Caco-2 (cell line): ENCODE results near the gene TNPO3. TPM values are rescaled to one million over a fixed set of nuclear protein-coding genes. Genes with fewer than 3 reads are reported as not detected.

ENCODE experiments used
- BruUV-seq: library from RNA; stranded (reverse); fragments of 400-500 nt; replicated peaks from 2 replicates; lab custom pipeline; 2021; lab: Mats Ljungman, UMichigan
- CTCF ChIA-PET: fragments of 300-600 bp; sonication (Branson Sonifier 250); formaldehyde crosslinking; loops from one replicate; lab custom pipeline; 2022; ENCODE audit warnings: antibody characterized with exemption; lab: Charles Lee
- POLR2A ChIA-PET: fragments of 300-600 bp; sonication (Branson Sonifier 250); formaldehyde crosslinking; loops from one replicate; lab custom pipeline; 2022; ENCODE audit warnings: antibody characterized with exemption; lab: Charles Lee
- DNase-seq, 2 experiments: peaks; one replicate each; pipeline versions ENCODE4 v3.0.0 to v3.0.0-alpha.2; 2020 to 2022
- H3K27me3 ChIP-seq: replicated peaks from 2 replicates; pipeline ENCODE4 v1.6.0; 2011; ENCODE audit warnings: low read length; ENCODE audit not compliant: control insufficient read depth, insufficient read depth
- H3K36me3 ChIP-seq: 2 replicates; pipeline ENCODE4 v1.5.1; 2011; ENCODE audit warnings: low read length; ENCODE audit not compliant: control insufficient read depth, insufficient read depth
- H3K4me1 ChIP-seq: fragments of 250-450 bp; sonication (Bioruptor Pico); 2 replicates; pipeline ENCODE4 v1.5.1; 2020; ENCODE audit warnings: mild to moderate bottlenecking
- H3K4me3 ChIP-seq: 2 replicates; pipeline ENCODE4 v1.5.1; 2011; ENCODE audit warnings: low read depth, mild to moderate bottlenecking, control low read depth, low read length
- H3K9me3 ChIP-seq: fragments of 250-450 bp; sonication (Bioruptor Pico); 2 replicates; pipeline ENCODE4 v1.5.1; 2020; ENCODE audit warnings: mild to moderate bottlenecking, moderate library complexity
- H3K27ac Mint-ChIP-seq: one replicate; pipeline ENCODE4 v1.8.0; 2022; ENCODE audit warnings: mixed read lengths; ENCODE audit not compliant: unreplicated experiment
- H3K27me3 Mint-ChIP-seq: one replicate; pipeline ENCODE4 v1.8.0; 2022; ENCODE audit warnings: mixed read lengths; ENCODE audit not compliant: insufficient read depth, unreplicated experiment
- H3K36me3 Mint-ChIP-seq: one replicate; pipeline ENCODE4 v1.8.0; 2022; ENCODE audit warnings: mild to moderate bottlenecking, mixed read lengths; ENCODE audit not compliant: insufficient read depth, unreplicated experiment
- H3K4me1 Mint-ChIP-seq: one replicate; pipeline ENCODE4 v1.8.0; 2022; ENCODE audit warnings: low read depth, mixed read lengths; ENCODE audit not compliant: unreplicated experiment
- H3K4me3 Mint-ChIP-seq: one replicate; pipeline ENCODE4 v1.8.0; 2022; ENCODE audit warnings: mild to moderate bottlenecking, moderate library complexity, mixed read lengths; ENCODE audit not compliant: unreplicated experiment
- H3K9me3 Mint-ChIP-seq: one replicate; pipeline ENCODE4 v1.8.0; 2022; ENCODE audit warnings: mixed read lengths; ENCODE audit not compliant: unreplicated experiment
- intact Hi-C: fragments of 100-400 bp; cut with micrococcal nuclease; formaldehyde crosslinking; loops from one replicate; pipeline ENCODE4 v1.10.0; 2022; ENCODE audit not compliant: unreplicated experiment
- total RNA-seq: library from RNA; stranded (reverse); gene quantifications from 2 replicates; pipeline ENCODE4 v1.2.3, GENCODE V29; 2022
- TF ChIP-seq, protein P1 (sequence below), 2 experiments: fragments of 200-600 bp in 1 of 2; IDR thresholded peaks; 1 replicate in 1 of 2; 2 replicates in 1 of 2; pipeline versions ENCODE4 v1.5.1 to v1.8.0; 2011 to 2022; ENCODE audit warnings: antibody characterized with exemption in 1 of 2, control low read depth in 1 of 2, inconsistent platforms in 1 of 2, low read depth in 1 of 2, low read length in 1 of 2, mild to moderate bottlenecking in 1 of 2, moderate library complexity in 1 of 2; ENCODE audit not compliant: insufficient read depth in 1 of 2, severe bottlenecking in 1 of 2, unreplicated experiment in 1 of 2

Gene TNPO3
- total RNA-seq, 1 experiment from 2014 or later: 59.8 TPM

DNA sequence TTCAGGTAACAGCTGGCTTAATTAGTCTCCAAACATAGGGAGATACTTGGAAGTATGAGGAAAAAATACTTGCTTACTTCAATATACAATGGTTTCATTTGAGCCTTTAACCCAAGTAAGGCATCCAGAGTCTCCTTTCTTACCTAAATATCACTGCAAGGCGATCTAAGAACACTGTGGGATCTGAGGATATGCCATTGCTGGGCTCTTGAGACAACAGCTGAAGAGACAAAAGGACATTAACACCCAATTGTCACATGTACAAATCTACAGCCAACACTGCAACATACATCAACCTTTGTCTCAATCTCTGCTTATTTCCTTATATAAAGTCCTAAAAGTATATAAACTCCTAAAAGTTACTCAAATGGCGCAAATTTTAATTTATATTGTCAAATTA, 72.8 kb downstream of the TNPO3 start:
- peaks cover 5% of the 10 kb centered on the region for H3K36me3 ChIP-seq
- no peaks in the 10 kb centered on the region for H3K27me3 ChIP-seq
- POLR2A ChIA-PET: no interaction called here
- H3K9me3 ChIP-seq: no peaks in the 10 kb centered on the region
- Mint-ChIP-seq H3K27ac (no peak overlapping the region), H3K4me3 (no peak overlapping the region), H3K36me3 (peaks cover 83% of the 10 kb centered on the region), H3K9me3 (no peaks in the 10 kb centered on the region), H3K4me1 (no peaks in the 10 kb centered on the region), H3K27me3 (no peaks in the 10 kb centered on the region)
- CTCF ChIA-PET: no interaction called here
- BruUV-seq: no TSS peak
- no peaks in the 10 kb centered on the region for H3K4me1 ChIP-seq
- H3K4me3 ChIP-seq: no peak overlapping the region
- TF ChIP-seq, protein P1, sequence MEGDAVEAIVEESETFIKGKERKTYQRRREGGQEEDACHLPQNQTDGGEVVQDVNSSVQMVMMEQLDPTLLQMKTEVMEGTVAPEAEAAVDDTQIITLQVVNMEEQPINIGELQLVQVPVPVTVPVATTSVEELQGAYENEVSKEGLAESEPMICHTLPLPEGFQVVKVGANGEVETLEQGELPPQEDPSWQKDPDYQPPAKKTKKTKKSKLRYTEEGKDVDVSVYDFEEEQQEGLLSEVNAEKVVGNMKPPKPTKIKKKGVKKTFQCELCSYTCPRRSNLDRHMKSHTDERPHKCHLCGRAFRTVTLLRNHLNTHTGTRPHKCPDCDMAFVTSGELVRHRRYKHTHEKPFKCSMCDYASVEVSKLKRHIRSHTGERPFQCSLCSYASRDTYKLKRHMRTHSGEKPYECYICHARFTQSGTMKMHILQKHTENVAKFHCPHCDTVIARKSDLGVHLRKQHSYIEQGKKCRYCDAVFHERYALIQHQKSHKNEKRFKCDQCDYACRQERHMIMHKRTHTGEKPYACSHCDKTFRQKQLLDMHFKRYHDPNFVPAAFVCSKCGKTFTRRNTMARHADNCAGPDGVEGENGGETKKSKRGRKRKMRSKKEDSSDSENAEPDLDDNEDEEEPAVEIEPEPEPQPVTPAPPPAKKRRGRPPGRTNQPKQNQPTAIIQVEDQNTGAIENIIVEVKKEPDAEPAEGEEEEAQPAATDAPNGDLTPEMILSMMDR (IDR thresholded peaks at IDR 0.05; ENCODE audit: insufficient read depth in 1 of 2, low read depth in 1 of 2, low read length in 1 of 2, severe bottlenecking in 1 of 2, unreplicated experiment in 1 of 2): no peak
- no peak for DNase-seq
- intact Hi-C loops: no loop called here

- Mint-ChIP-seq H3K4me1 (no peaks in the 10 kb centered on the region), H3K4me3 (no peak overlapping the region), H3K36me3 (peaks cover 88% of the 10 kb centered on the region), H3K27ac (no peak overlapping the region), H3K27me3 (no peaks in the 10 kb centered on the region), H3K9me3 (no peaks in the 10 kb centered on the region)
- TF ChIP-seq, protein P1 (IDR thresholded peaks at IDR 0.05; ENCODE audit: insufficient read depth in 1 of 2, low read depth in 1 of 2, low read length in 1 of 2, severe bottlenecking in 1 of 2, unreplicated experiment in 1 of 2): no peak
- ChIA-PET POLR2A (no interaction called here), CTCF (no interaction called here)
- no peak for DNase-seq
- Histone ChIP-seq H3K36me3 (peaks cover 5% of the 10 kb centered on the region), H3K4me1 (peaks cover 8% of the 10 kb centered on the region), H3K9me3 (no peaks in the 10 kb centered on the region), H3K4me3 (no peak overlapping the region), H3K27me3 (no peaks in the 10 kb centered on the region)
- intact Hi-C loops: no loop called here
- BruUV-seq: no TSS peak
Observed at GRCh38 chr7:128974241-128974934, 80.5 kb downstream of the TNPO3 start.

GRCh38 chr7:128968624-128969023, 86.3 kb downstream of the TNPO3 start:
- H3K27ac Mint-ChIP-seq: no peak overlapping the region
- no peak overlapping the region for H3K4me3 Mint-ChIP-seq
- intact Hi-C loops: no loop called here
- ChIA-PET POLR2A (no interaction called here), CTCF (no interaction called here)
- no peak for DNase-seq
- Histone ChIP-seq H3K4me3 (no peak overlapping the region), H3K4me1 (no peaks in the 10 kb centered on the region), H3K27me3 (no peaks in the 10 kb centered on the region), H3K9me3 (no peaks in the 10 kb centered on the region), H3K36me3 (peaks cover 3% of the 10 kb centered on the region)
- no peaks in the 10 kb centered on the region for H3K4me1 Mint-ChIP-seq
- peaks cover 68% of the 10 kb centered on the region for H3K36me3 Mint-ChIP-seq
- no TSS peak for BruUV-seq
- TF ChIP-seq, protein P1 (IDR thresholded peaks at IDR 0.05; ENCODE audit: insufficient read depth in 1 of 2, low read depth in 1 of 2, low read length in 1 of 2, severe bottlenecking in 1 of 2, unreplicated experiment in 1 of 2): no peak
- H3K27me3 Mint-ChIP-seq: no peaks in the 10 kb centered on the region
- no peaks in the 10 kb centered on the region for H3K9me3 Mint-ChIP-seq
